ENCODE results near the gene CDC25C. TPM values are rescaled to one million over a fixed set of nuclear protein-coding genes. Genes with fewer than 3 reads are reported as not detected.

The CDC25C gene
- total RNA-seq (2014; rRNA removed; shearing (Covaris generic)): 21.5 and 24.3 TPM in 2 replicates
- 19.1 and 30.4 TPM in 2 replicates for polyA plus RNA-seq (2014; cell fraction: nucleus; rRNA removed)

DNA sequence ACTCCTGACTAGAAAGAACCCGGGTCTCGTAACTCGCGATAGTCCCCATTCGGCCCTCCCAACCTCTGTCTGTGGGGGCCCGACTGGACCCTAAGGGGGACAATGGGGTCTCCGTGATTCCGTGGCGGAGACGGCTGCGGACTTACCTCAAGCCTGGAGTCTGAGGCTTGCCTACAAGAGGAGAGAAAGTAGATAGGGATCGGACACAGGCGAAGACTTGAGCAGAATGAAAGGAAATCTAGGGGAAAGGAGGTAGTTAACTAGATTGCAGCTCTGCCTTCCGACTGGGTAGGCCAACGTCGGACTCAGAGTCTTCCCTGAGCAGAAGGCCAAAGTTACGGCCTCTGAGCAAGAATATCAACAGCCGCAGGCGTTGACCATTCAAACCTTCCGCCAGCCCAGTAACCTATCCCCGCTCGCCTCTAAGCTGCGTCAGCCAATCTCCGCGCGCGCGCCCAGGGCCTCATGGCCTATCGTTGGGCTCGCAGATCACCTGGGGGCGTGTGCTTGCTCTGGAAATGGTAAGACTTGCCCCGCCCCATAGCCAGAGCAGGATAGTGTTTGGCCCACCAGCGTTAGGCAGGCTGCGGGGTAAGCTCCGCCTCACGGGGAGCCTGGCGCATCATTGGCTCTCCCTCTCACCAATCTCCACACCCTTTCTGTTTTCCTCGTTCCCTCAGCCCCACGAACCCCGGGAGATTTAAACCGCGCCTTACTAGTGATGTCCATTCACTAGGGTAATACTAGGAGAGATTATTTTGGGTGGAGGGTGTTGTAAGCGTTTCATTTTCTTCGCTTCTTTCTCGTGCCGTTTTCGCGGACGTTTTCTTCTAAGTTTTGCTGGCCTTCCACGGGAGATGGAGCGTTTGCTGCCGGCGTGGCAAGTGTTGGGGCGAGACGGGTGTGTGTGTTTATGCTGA, at the start of gene CDC25C:
TSS of gene CDC25C (minus strand) at position 356 of the 920 bp plus-strand sequence. CDS start 624 bp downstream, outside the sequence.
- peak; percentile 99 for DNase-seq (ENCODE audit: extremely low read depth, low read depth)

DNA sequence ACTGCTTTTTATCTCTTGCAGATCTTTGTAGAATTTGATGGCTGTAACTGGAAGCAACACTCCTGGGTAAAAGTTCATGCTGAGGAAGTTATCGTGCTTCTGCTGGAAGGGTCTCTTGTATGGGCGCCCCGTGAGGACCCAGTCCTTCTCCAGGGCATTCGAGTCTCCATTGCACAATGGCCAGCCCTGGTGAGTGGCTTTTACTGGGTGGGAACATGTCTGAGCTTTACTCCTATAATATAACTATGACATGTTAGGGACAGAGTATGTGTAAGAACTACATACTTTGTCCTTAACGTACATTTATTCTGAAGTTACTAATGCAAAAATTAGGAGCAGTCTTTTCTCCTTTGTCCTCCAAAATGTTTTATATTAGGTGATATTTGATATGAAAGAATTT, 41.0 kb upstream of the CDC25C start:
- no peak for DNase-seq (ENCODE audit: extremely low read depth, low read depth)

DNA sequence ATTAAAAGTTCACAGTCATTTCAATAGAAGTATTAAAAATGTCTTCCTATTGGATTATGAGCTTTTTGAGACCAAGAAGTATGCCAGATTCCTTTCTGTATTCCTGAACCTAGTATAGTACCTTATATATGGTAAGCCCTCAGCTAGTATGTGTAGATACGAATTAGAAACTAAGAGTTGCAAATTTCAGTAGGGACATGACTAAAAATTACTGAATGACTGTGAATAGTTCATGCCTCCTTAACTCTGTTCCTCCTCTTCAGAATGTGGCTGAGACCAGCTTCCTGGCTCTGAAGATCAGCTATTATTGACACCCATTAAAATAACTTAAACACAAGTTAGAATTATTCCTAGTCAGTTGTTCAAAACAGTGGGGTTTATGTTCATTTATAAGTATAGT, 40.6 kb upstream of the CDC25C start:
- DNase-seq (ENCODE audit: extremely low read depth, low read depth): no peak

DNA sequence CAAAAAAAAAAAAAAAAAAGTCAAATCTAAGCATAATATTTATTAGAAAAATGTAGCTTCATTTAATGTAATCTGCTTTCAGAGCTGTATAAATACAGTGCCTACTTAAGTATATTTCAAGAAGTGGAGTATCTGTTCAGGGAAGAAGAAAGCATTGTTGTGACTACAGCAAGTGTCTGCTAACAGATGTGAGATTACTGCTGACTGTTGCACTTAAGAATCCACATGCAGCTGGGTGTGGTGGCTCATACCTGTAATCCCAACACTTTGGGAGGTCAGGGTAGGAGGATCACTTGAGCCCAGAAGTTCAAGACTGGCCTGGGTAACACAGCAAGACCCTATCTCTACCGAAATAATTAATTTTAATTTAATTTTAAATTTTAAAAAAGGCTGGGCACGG, 39.9 kb upstream of the CDC25C start:
- DNase-seq (ENCODE audit: extremely low read depth, low read depth): no peak

DNA sequence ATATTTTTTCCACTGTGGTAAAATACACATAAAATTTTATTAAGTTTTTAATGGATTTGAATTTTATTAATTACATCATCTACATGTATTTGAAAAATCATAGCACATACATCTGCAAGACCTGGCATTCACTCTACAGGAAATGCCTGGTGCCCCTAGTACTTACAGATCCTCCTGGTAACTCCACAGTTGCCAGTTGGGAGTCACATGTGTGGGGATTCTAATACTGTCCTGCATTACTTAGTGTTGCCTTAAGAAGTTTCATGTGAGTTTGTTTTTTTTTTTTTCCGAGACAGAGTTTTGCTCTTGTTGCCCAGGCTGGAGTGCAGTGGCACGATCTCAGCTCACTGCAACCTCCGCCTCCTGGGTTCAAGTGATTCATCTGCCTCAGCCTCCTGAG, 38.9 kb upstream of the CDC25C start:
- DNase-seq (ENCODE audit: extremely low read depth, low read depth): no peak

DNA sequence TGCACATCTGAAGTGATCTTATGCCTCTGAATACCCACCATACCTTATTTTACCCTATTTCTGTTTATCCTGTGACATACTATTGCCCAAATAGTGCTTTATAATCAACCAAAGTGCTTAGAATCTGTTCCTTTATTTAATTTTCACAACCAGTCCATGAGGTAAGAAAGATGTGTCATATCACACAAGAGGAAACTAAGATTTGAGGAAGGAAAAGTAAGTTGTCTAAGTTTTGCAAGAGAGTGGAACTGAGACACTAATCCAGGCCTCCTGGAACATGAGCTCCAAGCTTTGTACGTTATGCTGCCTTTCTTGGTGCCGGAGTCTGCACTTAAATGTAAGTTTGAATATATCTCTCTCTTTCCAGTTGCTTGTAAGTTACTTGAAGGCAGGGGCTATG, 38.1 kb upstream of the CDC25C start:
- DNase-seq (ENCODE audit: extremely low read depth, low read depth): no peak

DNA sequence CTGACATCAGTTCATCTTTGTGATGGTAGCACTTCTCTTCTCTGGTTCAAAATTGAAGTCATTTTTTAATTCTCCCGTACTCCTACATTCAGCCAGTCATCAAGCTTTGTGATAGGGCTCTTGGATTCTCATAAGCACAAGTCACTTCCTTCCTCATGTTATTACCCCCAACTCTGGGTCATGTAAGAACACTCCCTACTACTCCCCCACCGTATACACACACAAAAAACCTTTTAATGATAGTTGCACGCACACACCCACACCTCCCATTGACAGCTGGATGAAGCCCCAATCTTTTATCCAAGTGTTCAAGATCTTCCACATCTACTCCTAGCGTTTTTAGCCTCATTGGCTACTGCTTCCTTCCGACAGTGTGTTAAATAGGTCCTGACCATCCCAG, 37.7 kb upstream of the CDC25C start:
- no peak for DNase-seq (ENCODE audit: extremely low read depth, low read depth)

DNA sequence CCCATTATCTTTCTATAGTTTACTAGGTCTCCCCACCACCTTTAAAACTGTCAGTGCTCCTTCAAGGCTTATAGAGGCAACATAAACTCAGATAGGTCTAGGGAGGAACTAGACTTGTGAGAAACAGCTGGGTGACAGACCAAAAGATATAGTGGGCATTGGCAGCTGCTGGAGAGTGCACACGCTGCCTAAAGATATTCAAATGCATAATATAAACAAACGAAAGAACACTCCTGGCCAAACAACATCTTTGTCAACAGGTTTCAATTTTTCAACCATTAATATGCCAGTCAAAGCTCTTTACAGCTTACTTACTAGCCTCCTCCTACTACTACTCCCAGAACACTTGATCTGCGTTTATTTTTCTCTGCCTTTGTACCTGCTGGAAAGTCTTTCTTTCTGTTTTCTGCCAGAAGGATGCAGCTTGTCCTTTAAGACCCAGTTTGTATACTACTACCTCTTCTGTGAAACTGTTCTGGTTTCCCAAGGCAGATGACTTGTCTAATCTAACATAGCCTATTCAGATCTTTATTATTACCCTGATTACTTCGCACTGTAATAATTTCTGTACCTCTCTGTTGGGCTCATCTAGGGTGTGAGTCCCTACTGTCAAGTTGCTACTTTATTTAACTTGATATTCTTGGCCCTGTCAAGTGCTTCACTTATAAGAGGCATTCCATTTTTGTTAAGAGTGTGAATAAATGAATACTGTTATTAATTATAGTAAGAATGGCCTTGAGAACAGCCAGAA, 35.2 kb upstream of the CDC25C start:
- no peak for DNase-seq (ENCODE audit: extremely low read depth, low read depth)

DNA sequence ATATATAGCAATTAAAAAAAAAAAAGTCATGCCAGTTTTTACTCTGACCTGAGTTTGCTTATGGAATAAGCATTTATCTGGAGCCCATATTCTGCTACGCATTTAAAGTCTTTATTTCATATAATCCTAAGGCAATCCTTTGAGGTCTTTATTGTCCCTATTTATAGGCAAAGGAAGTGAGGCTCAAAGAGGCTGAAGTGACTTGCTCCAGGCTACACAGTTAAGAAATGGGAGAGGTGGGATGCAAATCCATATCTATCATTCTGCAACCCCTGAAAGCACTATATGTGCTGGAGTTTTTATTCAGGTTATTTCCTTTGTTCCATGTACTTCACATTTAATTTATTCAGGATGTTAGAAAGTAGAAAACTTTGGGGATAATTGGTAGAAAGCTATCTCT, 33.0 kb upstream of the CDC25C start:
- DNase-seq (ENCODE audit: extremely low read depth, low read depth): no peak

DNA sequence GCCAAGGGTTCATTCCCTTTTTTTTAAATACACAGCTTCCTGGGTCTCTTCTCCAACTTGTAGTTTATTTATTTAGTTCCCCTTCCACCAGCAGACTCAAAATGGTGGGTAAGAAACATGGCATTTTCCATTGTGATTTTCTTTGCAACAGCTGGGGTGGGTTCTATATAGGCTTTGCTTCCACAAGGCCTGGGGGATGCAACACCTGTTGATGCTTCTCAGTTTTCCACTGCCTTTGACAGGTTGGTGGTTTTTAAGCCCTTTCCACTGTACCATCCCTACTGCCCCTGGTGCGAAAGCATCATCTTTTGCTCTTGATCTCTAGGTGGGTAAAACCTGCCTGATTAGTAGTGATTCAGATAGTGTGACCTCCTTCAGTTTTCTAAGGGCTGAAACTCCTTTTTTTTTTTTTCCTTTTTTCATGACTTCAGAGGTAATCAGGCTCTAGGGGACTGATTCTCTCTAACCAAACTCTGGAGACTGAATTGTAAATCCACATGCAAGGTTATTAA, 29.4 kb upstream of the CDC25C start:
- DNase-seq (ENCODE audit: extremely low read depth, low read depth): no peak

DNA sequence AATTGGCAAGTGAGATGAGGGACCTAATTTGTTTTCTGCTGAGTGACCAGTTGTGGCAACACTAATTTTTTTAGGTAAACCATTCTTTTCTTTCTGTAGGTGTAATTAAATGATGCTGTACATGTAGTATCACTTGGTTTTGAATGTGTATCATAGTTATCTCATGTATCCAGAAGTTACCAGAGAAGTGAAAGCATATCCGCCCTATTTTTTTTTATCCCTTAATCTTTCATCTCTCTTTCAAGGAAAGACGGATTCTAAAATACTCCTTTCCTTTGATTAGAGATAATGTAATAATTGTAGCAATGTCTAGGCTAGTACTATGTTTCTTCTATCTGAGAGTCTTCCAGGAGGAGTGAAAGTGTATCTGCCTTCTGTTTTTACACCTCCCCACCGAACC, 28.0 kb upstream of the CDC25C start:
- no peak for DNase-seq (ENCODE audit: extremely low read depth, low read depth)

DNA sequence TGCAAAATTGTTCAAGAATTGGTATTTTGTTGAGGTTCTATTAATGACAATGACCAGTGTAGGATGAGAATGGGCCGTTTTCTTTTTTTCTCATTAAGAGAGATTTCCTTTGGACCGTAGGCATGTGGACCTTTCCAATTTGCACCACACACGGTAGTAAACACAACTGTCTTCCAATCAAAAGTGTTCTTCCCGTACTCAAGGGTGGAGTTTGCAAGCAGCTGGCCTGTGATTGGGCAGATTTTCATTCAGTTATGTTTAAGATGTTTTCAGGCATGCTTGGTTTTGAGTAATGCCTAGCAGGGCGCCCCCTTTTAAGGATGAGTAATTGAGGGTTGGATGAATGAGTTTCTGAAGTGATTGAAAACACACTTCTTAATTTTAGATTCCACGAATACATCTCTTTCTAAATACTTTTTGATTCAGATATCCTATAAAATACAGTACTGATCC, 23.3 kb upstream of the CDC25C start:
- DNase-seq (ENCODE audit: extremely low read depth, low read depth): peak; percentile 45

DNA sequence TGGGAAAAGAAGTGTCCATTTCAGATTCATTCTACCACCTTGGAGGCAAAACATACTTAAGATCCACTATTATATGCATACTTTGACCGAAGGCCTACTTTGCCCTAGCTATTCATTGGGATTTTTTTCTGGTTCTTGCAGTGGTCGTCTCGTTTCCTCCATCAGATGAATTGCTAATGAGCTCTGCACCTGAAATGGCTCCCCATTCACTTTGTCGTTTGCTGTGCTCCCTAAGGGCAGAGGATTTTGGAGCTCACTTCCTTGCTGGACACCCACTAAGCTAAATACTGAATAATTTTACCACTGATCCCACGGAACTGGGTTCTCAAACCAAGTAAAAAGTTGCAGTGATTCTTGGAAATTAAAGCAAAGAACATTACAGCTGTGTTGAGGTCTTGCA, 22.8 kb upstream of the CDC25C start:
- DNase-seq (ENCODE audit: extremely low read depth, low read depth): no peak

DNA sequence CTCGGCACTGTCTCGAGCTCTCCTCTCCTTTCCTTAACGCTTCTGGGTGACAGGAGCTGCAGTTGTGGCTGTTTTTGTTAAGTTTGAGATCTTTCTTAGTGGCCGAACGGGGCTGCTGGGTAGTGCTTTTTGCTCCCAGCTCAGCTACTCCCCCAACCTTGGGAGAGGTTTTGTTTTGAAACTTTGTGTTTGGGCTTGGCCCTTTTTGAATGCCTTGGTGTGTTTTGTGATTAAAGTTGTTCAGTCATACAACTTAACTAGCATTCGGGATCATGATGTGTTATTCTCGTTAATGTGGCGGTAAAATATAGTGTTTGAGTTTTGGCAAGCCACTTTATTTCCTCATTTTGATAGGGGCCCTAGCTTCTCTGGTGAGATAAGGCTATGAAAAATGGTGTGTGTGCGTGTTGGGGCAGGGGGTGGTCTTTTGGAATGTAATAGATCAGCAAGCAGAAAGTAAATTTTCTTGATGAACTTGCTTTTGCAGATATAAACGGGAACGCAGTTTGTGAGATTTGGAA, 22.0 kb upstream of the CDC25C start:
- DNase-seq (ENCODE audit: extremely low read depth, low read depth): no peak

DNA sequence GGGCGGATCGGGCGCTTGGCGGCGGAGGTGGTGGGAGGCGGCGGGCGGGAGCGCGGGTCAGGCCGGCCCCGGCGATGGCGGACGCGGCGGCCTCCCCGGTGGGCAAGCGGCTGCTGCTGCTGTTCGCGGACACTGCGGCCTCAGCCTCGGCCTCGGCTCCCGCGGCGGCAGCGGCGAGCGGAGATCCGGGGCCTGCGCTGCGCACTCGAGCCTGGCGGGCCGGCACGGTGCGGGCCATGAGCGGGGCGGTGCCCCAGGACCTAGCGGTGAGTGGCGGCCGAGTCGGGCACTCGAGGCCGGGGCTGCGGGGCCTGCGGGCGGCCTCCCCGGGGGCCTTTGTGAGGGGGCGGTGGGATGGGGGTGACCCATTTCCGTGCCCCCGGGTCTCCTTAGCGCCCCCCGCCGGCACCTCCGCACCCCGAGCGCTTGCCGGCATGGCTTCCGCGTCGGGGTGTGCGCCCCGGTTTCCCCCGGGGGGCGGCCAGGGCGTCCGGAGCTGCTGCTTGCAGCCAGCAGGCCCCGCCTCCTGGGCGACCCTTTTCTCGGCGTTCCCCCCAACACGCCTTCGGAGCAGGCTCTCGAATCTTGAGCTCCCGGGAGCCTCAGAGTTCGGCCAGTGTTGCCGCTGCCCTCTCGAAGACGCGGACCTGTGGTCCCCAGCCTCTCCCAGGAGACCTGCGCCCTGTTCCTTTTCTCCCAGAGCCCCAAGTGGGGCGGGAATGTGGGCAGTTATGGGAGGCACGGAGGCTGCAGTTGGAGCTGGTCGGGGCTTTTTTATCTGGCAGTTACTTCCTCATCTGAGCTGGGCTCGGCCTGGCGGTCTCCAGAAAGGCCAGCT, 21.3 kb upstream of the CDC25C start:
- peak; percentile 42 for DNase-seq (ENCODE audit: extremely low read depth, low read depth)

DNA sequence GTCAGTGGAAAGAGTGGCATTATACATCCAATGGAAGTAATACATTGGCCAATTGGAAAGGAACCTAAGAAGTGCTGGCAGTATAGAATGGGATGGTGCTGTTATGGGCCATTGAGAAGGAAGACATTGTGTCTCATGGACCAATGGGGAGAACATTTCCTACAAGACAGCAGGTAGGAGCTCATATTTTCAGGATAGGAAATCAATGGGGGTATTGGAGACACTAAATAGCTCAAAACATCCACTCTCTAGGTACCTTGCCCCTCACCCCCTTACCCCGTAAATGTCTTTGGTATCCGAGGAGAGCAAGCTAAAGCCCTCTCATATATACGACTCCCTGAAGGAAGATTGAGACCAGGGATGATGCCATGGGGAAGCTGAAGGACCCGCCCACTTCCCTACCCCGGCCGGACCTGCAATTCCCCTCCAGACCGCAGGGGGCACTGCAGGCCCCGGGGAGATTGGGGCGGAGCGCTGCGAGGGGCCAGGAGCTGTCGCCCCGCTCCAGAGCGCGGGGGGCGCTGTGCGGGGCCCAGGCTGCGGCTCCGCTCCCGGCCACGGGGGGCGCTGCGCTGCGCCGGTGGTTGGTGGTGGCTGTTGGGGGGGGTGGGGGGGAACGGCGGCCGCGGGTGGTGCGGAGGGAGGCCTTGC, 20.6 kb upstream of the CDC25C start, which contains the start of gene KDM3B:
TSS of gene KDM3B (plus strand) at position 615 of the 651 bp plus-strand sequence. CDS start 111 bp downstream, outside the sequence.
- peak; percentile 86 for DNase-seq (ENCODE audit: extremely low read depth, low read depth)

DNA sequence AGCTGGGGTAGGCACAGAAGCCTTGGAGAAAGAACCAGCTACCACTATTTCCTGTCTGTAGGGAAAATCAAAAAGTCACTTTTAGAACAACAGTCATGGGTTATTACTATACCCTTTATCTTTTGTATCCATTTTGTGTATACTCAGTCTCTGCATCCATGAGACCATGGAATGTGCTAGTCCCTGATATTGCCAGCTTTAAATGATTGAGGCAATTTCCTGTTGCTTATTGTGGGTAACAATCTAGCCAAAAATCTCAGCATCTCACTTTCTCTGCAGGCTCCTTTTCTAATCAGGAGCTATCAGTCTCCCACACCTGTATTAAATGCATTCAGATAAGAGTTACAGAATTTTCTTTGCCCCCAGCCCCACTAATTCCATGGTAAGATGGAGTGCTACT, 19.9 kb upstream of the CDC25C start:
- no peak for DNase-seq (ENCODE audit: extremely low read depth, low read depth)

DNA sequence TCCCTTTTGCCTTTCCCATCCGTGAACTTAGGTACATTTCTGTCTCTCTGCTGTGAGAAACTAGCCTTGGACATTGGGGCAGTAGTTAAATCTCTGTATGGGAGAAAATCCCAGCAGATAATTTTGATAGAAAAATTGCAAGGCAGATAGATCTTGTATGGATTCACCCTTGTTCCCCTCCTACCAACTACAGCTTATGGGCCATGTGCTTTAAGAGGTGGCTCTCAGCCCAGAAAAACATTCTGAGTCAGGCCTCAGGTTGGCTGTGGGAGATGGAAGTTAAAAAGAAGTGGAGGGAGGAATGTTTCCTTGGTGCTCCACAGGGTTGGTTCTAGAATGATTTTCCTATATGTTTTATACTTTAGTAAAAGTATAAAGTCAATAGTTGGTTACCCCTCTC, 19.5 kb upstream of the CDC25C start:
- DNase-seq (ENCODE audit: extremely low read depth, low read depth): no peak

DNA sequence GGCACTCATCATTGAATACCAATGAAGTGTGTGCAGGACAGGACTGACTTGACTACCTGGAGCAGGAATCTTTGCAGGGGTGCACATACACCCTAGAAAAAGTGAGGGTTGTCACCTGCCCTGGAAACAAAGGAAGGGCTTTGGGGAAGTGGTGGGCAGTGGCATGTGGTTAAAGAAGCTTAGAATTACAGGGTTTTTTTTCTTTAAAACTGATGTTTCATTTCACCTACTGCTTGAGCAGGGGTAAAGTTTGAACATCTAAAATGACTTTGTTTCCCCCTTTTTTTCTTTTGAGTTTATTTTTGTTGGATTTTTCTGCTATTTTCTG, 18.9 kb upstream of the CDC25C start:
- no peak for DNase-seq (ENCODE audit: extremely low read depth, low read depth)

All from NCI-H460 (cell line).